SIG-M5 treated with dmso at 0.1 percent for 504 hours (cell line): ENCODE data around the gene THRSP.
"Not testable (repeated sequence)": the region's sequence is repeated elsewhere in the genome, so short reads cannot be mapped to it uniquely, and the experiment has no call there.

ENCODE experiments used
- DNase-seq: peaks from one replicate; lab custom pipeline; 2025; ENCODE audit not compliant: unreplicated experiment; lab: John Stamatoyannopoulos, UW

Gene THRSP

GRCh38 chr11:78063440-78064181 lies at the start of gene THRSP:
THRSP (plus strand) TSS chr11:78063861; CDS start chr11:78063882, 21 bp downstream.
- no peak for DNase-seq

- DNase-seq = not testable (repeated sequence)
Observed at GRCh38 chr11:78014937-78015520, 48.6 kb upstream of the THRSP start.

DNA sequence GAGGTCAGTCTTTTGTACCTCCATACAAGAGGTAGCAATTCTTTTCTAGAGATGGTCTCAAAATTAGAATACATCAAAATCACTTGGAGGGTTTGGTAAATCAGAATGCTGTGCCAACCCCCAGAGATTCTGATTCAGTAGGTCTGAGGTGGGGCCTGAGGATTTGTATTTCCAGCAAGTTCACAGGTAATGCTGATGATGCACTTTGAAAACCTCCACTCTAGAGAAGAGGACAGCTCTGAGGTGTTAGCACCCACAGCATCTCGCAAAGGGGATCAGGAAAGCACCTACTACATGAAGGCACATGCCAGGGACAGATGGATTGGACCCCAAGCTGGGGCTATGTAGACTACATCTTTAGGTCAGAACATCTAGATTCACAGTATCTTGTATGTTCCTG lies 47.8 kb upstream of the THRSP start:
- DNase-seq = no peak

DNA sequence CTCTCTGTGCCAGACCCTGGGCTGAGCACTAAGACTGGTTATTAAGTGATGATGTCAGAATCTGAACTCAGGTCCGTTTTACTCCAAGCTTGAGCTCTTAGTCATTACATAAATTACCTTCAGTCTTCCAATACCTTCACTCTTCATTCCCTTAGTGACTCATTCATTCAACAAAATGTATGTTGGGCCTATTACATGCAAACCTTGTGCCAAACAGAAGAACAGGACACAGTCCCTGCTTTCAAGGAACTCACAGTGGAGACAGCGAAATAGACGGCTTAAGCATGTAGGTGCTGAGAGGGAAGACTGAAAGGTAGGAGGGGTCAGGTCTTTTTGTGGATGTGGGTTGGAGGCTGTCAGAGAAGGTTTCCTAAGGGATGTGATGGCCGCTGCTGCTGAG lies 43.9 kb upstream of the THRSP start:
- no peak for DNase-seq

GRCh38 chr11:78020246-78020645 lies 43.4 kb upstream of the THRSP start:
- no peak for DNase-seq

- no peak for DNase-seq
Observed at GRCh38 chr11:78021611-78022010, 42.0 kb upstream of the THRSP start.

GRCh38 chr11:78022397-78023396 lies 41.0 kb upstream of the THRSP start, which contains the start of gene KCTD14:
KCTD14 (minus strand) TSS chr11:78023276; CDS start chr11:78023249, 27 bp downstream.
- no peak for DNase-seq

DNA sequence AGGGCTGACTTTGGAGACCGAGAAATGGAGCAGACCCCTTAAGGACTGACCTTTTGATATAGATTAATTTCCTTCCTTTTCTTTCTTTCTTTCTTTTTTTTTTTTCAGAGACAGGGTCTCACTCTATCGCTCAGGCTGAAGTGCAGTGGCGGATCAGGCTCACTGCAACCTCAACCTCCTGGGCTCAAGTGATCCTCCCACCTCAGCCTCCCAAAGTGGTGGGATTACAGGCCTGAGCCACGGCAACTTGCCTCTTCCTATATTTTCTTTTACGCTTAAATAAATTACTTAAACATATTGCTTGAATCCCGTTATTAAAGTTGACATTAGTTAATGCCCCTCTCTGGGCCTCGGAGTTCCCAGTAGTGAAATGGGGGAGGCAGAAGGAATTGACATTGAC lies 40.2 kb upstream of the THRSP start:
- DNase-seq = no peak

DNA sequence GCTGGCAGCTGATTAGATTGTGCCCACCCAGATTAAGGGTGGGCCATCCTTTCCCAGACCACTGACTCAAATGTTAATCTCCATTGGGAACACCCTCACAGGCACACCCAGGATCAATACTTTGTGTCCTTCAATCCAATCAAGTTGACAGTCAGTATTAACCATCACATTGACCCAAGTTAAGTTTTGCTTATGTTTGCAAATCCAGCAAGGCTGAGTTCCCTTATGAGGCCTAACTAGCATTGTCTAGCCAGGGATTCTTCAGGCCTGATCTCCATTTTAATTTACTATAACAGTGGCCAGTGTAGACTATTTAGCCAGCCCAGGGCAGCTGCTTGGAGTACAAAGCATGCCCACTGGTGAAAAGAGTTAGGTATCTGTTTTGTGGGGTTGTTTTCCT lies 38.3 kb upstream of the THRSP start:
- DNase-seq = no peak

DNA sequence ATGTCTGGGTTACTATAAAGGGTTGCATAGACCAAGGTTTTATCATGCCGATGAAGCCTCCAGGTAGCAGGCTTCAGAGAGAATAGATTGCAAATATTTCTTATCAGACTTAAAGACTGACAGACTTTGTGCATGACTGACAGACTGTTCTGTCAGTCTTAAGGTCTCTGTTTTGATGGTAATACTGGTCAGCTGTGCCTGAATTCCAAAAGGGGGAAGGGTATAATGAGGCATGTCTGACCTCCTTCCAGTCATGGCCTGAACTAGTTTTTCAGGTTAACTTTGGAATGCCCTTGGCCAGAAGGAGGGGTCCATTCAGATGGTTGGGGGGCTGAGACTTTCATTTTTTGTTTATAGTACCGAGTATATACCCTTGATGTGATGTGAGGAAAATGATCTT lies 35.9 kb upstream of the THRSP start:
- no peak for DNase-seq

GRCh38 chr11:78028423-78028822 lies 35.2 kb upstream of the THRSP start:
- not testable (repeated sequence) for DNase-seq

DNA sequence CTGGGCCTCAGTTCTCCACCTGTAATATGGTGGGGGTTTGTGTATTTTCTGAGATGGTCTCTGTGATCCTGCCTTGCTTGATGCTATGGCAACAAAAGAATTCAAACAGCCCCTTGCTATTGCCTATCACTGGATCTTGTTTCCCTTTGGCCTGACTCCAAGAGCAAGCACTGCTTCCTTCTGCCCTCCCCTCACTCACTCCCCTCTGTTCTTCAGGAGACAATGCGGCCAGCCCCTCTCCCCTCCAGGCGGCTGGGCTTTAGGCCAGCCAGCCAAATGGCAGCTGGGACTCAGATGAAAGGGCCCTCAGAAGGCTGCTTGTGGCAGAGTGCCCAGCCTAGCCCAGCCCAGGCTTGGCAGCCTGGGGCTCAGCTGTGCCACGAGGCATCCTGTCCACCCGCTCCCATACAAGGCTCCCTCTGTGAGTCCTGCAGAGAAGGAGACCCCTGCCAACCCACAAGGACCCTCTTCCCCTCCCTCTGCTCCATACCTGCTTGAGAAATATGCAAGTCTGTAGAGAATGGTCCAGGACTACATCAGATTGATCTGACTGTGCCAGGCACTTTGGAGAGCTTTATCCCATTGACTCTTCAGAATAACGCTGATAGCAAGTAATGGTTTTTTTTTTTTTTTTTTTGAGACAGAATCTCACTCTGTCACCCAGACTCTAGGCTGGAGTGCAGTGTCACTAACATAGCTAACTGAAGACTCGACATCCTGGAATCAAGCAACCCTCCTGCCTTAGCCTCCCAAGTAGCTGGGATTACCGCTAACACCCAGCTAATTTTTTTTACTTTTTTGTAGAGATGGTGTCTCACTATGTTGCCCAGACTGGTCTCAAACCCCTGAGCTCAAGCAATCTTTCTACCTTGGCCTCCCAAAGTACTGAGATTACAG lies 33.0 kb upstream of the THRSP start:
- no peak for DNase-seq

GRCh38 chr11:78031629-78032028 lies 32.0 kb upstream of the THRSP start:
- DNase-seq = no peak

GRCh38 chr11:78032090-78032489 lies 31.6 kb upstream of the THRSP start:
- no peak for DNase-seq

DNA sequence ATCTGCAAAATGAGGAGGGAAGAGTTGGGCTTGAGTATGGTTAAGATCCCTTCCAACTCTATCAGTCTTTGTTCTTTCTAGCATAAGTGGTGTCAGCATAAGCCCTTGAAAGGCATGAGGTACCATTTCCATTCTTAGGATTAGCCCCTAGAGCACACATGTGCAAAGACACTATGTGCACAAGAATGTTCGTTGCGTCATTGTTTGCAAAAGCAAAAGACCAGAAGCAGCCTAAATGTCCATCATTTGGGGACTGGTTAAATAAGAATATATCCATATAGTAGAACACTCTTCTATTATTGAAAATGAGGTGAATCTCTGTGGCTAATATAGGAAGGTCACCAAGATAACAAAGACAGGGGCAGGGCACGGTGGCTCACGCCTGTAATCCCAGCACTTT lies 30.6 kb upstream of the THRSP start:
- DNase-seq = no peak

- DNase-seq = no peak
Observed at GRCh38 chr11:78034623-78035022, 29.0 kb upstream of the THRSP start.

GRCh38 chr11:78036313-78036712 lies 27.3 kb upstream of the THRSP start:
- no peak for DNase-seq

DNA sequence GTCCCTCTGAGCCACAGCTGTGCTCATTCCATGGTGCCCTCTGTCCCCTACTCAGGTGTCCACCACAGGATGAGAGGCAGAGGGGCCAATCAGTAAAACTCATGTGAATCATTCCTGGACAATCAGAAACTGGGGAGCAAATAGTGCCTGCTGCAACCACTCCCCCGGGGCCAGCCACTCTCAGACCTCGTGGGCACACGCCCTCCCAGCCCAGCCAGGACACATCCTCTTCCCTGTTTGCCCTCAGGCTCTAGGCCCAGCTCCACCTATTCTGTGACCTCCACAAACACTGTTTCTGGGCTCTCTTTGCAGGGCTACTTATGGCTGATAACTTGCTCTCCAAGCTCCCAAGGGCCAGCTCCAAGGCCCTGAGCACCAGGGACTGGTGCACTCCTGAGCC lies 26.6 kb upstream of the THRSP start:
- peak; percentile 33 for DNase-seq

DNA sequence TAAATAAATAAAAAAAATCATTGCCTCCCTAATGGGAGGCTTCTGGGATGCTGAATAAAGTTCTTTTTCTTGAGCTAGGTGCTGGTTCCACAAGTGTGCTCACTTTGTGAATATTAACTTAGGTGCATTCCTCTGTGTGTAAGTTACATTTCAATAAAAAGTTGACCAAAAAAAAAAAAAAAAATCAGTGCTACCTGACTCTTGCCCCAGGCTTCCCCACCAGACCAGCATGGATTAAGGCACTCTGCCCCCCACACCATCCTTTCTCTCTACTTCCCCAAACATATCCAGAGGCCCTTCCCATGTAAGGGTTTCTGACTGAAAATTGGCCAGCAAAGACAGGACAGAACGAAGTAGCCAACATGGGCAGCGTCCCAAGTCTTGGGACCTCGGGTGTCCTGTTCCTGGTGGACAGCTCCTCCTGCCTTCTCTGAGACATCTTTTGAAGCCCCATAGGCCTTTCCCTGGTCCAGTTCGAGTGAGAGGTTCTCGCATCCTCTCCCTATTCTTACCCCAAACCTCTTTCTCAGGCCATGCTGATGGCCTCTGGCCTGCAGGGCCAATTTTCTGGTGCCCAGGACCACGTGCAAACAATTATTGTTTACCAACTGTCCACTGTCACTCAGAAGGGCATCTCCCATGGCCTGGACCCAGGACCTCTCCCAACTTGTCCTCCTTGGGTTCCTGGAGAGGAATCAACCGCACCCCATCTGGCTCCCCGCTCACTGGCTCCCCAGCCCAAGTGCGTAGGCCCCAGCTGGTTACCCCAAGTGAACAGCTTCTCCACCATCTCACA lies 25.6 kb upstream of the THRSP start:
- DNase-seq = no peak
